Neuronal stem cell (in vitro differentiated cells): ENCODE data around the gene STAT5B.
A peak's percentile ranks its signal among the peaks of the same experiment; 100 is the strongest.
"Not testable (repeated sequence)": the region's sequence is repeated elsewhere in the genome, so short reads cannot be mapped to it uniquely, and the experiment has no call there.

Experiments
- DNase-seq: peaks from one replicate; pipeline ENCODE4 v3.0.0-alpha.2; 2013; ENCODE audit warnings: low spot score
- H2AFZ ChIP-seq: one replicate; pipeline ENCODE4 v1.6.1; 2013; ENCODE audit warnings: mild to moderate bottlenecking, low read length, inconsistent platforms
- H2AK5ac ChIP-seq: 2 replicates; pipeline ENCODE4 v1.6.1; 2013; ENCODE audit warnings: low read depth, mild to moderate bottlenecking, inconsistent platforms, low read length, moderate library complexity, mixed read lengths
- H2BK120ac ChIP-seq: 2 replicates; pipeline ENCODE4 v1.6.1; 2013; ENCODE audit warnings: low read depth, mild to moderate bottlenecking, inconsistent platforms, low read length, moderate library complexity, mixed read lengths
- H2BK12ac ChIP-seq: one replicate; pipeline ENCODE4 v1.6.1; 2013; ENCODE audit warnings: low read length, inconsistent platforms
- H2BK15ac ChIP-seq: 2 replicates; pipeline ENCODE4 v1.6.1; 2013; ENCODE audit warnings: mild to moderate bottlenecking, low read length, inconsistent platforms, mixed read lengths
- H2BK5ac ChIP-seq: one replicate; pipeline ENCODE4 v1.6.1; 2013; ENCODE audit warnings: inconsistent platforms, mild to moderate bottlenecking, low read length, moderate library complexity
- H3K14ac ChIP-seq: one replicate; pipeline ENCODE4 v1.6.1; 2013; ENCODE audit warnings: low read length, inconsistent platforms
- H3K18ac ChIP-seq: 2 replicates; pipeline ENCODE4 v1.6.1; 2013; ENCODE audit warnings: low read length, inconsistent platforms
- H3K23ac ChIP-seq: 2 replicates; pipeline ENCODE4 v1.6.1; 2013; ENCODE audit warnings: low read depth, mild to moderate bottlenecking, mixed read lengths, low read length, inconsistent platforms; ENCODE audit not compliant: poor library complexity
- H3K27ac ChIP-seq: replicated peaks from 3 replicates; pipeline ENCODE4 v1.5.1; 2013; ENCODE audit warnings: low read length, inconsistent platforms
- H3K27me3 ChIP-seq, 3 experiments: 2 replicates each; pipeline ENCODE4 v1.6.1; 2013; ENCODE audit warnings: low read length in 3 of 3, mild to moderate bottlenecking in 2 of 3, inconsistent platforms in 1 of 3, low read depth in 1 of 3, mixed read lengths in 1 of 3, moderate library complexity in 1 of 3; ENCODE audit not compliant: control insufficient read depth in 3 of 3, insufficient read depth in 3 of 3
- H3K36me3 ChIP-seq, 2 donors: replicated peaks in 1 of 2; 2 replicates each; pipeline ENCODE4 v1.6.1; 2013; ENCODE audit warnings: low read length in 2 of 2; ENCODE audit not compliant: control insufficient read depth in 2 of 2, insufficient read depth in 2 of 2
- H3K4ac ChIP-seq: 2 replicates; pipeline ENCODE4 v1.6.1; 2013; ENCODE audit warnings: inconsistent platforms, mild to moderate bottlenecking, low read length, moderate library complexity
- H3K4me1 ChIP-seq, 2 donors: 1 replicate in 1 of 2; 2 replicates in 1 of 2; pipeline ENCODE4 v1.6.1; 2013; ENCODE audit warnings: low read length in 2 of 2, low read depth in 1 of 2; ENCODE audit not compliant: control insufficient read depth in 2 of 2, insufficient read depth in 1 of 2
- H3K4me2 ChIP-seq: one replicate; pipeline ENCODE4 v1.6.1; 2013; ENCODE audit warnings: mild to moderate bottlenecking, low read length, inconsistent platforms; ENCODE audit not compliant: insufficient read depth, poor library complexity, severe bottlenecking
- H3K4me3 ChIP-seq, 2 donors: 2 replicates each; pipeline ENCODE4 v1.5.1; 2013; ENCODE audit warnings: low read length in 2 of 2, mild to moderate bottlenecking in 2 of 2, inconsistent platforms in 1 of 2, moderate library complexity in 1 of 2
- H3K79me1 ChIP-seq: one replicate; pipeline ENCODE4 v1.6.1; 2013; ENCODE audit warnings: low read depth, mild to moderate bottlenecking, inconsistent platforms, low read length, moderate library complexity
- H3K9ac ChIP-seq: one replicate; pipeline ENCODE4 v1.6.1; 2013; ENCODE audit warnings: mild to moderate bottlenecking, low read depth, low read length, inconsistent platforms; ENCODE audit not compliant: poor library complexity
- H3K9me3 ChIP-seq, 2 donors: replicated peaks in 1 of 2; 2 replicates each; pipeline versions ENCODE3 to v1.6.1; 2013; ENCODE audit warnings: low read length in 2 of 2, mild to moderate bottlenecking in 2 of 2, inconsistent platforms in 1 of 2, low read depth in 1 of 2, mixed read lengths in 1 of 2, moderate library complexity in 1 of 2; ENCODE audit not compliant: control insufficient read depth in 2 of 2, insufficient read depth in 1 of 2
- H4K8ac ChIP-seq: one replicate; pipeline ENCODE4 v1.6.1; 2013; ENCODE audit warnings: low read depth, mild to moderate bottlenecking, inconsistent platforms, low read length, moderate library complexity
- H4K91ac ChIP-seq: one replicate; pipeline ENCODE4 v1.6.1; 2013; ENCODE audit warnings: low read length, low read depth, mild to moderate bottlenecking, inconsistent platforms; ENCODE audit not compliant: poor library complexity
- WGBS, 2 donors: extraction: QIAGEN DNeasy Blood & Tissue Kit; methylation state at CpG; one replicate each; pipeline ENCODE4 v1.1.7; 2013; ENCODE audit warnings: missing lambda C conversion rate in 2 of 2, mixed read lengths in 1 of 2; ENCODE audit not compliant: insufficient read length in 2 of 2, insufficient replicate concordance in 1 of 2; ENCODE audit errors: extremely low coverage in 2 of 2; 5-methylcytosine and 5-hydroxymethylcytosine counted together

STAT5B gene

DNA sequence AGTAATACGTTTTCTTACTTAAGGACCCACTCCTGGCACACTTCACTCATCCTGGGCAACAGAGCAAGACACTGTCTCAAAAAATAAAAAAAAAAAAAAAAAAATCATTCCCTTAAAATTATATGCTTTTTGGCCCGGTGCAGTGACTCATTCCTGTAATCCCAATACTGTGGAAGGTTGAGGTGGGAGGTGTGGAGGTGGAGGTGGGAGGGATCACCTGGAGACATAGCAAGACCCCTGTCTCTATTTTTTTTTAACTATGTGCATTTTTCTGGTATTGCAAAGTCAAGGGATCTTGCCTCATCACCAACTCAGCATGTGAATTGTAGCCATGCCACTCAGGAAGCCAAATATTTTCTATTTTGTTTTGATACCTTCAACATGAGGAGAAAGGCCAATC is 9.7 kb downstream of the STAT5B start:
- H2BK12ac ChIP-seq, result no peak overlapping the region
- no CpG with 5 or more reads among the region's 2 CpGs for WGBS, 2 donors

DNA sequence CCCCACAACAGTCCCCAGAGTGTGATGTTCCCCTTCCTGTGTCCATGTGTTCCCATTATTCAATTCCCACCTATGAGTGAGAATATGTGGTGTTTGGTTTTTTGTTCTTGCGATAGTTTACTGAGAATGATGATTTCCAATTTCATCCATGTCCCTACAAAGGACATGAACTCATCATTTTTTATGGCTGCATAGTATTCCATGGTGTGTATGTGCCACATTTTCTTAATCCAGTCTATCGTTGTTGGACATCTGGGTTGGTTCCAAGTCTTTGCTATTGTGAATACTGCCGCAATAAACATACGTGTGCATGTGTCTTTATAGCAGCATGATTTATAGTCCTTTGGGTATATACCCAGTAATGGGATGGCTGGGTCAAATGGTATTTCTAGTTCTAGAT is 11.8 kb downstream of the STAT5B start:
- H3K14ac ChIP-seq, H3K4ac ChIP-seq, H3K27ac ChIP-seq, H3K23ac ChIP-seq, H3K79me1 ChIP-seq, H2AK5ac ChIP-seq, DNase-seq, H2BK5ac ChIP-seq, H2BK120ac ChIP-seq, H3K4me3 ChIP-seq, H3K18ac ChIP-seq, H3K4me1 ChIP-seq, H2AFZ ChIP-seq, H3K36me3 ChIP-seq, H3K27me3 ChIP-seq, H4K91ac ChIP-seq, H4K8ac ChIP-seq, H3K9ac ChIP-seq, H2BK12ac ChIP-seq, H3K9me3 ChIP-seq, H3K4me2 ChIP-seq, H2BK15ac ChIP-seq: not testable (repeated sequence)
- no CpG with 5 or more reads among the region's 4 CpGs for WGBS, 2 donors

More for the DNA sequence above, 9.7 kb downstream of the STAT5B start:
- Histone ChIP-seq H3K4me2 (no peak overlapping the region), H3K4ac (no peak overlapping the region), H3K27me3 (no peaks in the 10 kb centered on the region), H4K91ac (no peak overlapping the region), H3K27ac (no peak overlapping the region), H3K4me1 (no peaks in the 10 kb centered on the region), H2AFZ (no peak overlapping the region), H2AK5ac (no peak overlapping the region), H3K18ac (no peak overlapping the region), H4K8ac (no peak overlapping the region), H3K23ac (no peak overlapping the region), H2BK5ac (no peak overlapping the region), H3K79me1 (no peaks in the 10 kb centered on the region), H3K36me3 (peaks cover 0 to 3% of the 10 kb centered on the region in 2 donors), H3K9me3 (no peaks in the 10 kb centered on the region), H3K4me3 (no peak overlapping the region), H2BK120ac (no peak overlapping the region), H3K14ac (no peak overlapping the region), H3K9ac (no peak overlapping the region), H2BK15ac (no peak overlapping the region)
- DNase-seq, result no peak

DNA sequence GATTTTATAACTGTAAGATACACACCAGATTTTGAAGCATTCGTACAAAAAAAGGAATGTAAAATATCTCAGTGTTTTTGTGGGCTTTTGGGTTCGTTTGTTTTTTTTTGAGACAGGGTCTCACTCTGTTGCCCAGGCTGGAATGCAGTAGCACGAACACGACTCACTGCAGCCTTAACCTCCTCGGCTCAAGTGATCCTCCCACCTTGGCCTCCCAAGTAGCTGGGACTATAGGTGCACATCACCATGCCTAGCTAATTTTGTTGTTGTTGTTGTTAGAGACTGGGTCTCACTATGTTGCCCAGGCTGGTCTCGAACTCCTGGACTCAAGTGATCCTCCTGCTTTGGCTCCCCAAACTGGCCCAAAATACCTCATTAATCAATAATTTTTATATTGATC is 15.9 kb downstream of the STAT5B start:
- Histone ChIP-seq H3K4ac (no peak overlapping the region), H3K36me3 (no peaks in the 10 kb centered on the region), H3K4me3 (no peak overlapping the region), H2AFZ (no peak overlapping the region), H2BK5ac (no peak overlapping the region), H2BK15ac (no peak overlapping the region), H2AK5ac (no peak overlapping the region), H3K4me1 (no peaks in the 10 kb centered on the region), H4K8ac (no peak overlapping the region), H3K14ac (no peak overlapping the region), H3K9me3 (no peaks in the 10 kb centered on the region), H3K79me1 (no peaks in the 10 kb centered on the region), H3K27me3 (no peaks in the 10 kb centered on the region), H3K9ac (peak overlapping the region; percentile 70), H3K18ac (no peak overlapping the region), H2BK12ac (no peak overlapping the region), H2BK120ac (no peak overlapping the region), H3K27ac (no peak overlapping the region), H3K23ac (no peak overlapping the region), H4K91ac (no peak overlapping the region), H3K4me2 (no peak overlapping the region)
- WGBS, 2 donors, result no CpG with 5 or more reads among the region's 6 CpGs
- DNase-seq, result no peak

DNA sequence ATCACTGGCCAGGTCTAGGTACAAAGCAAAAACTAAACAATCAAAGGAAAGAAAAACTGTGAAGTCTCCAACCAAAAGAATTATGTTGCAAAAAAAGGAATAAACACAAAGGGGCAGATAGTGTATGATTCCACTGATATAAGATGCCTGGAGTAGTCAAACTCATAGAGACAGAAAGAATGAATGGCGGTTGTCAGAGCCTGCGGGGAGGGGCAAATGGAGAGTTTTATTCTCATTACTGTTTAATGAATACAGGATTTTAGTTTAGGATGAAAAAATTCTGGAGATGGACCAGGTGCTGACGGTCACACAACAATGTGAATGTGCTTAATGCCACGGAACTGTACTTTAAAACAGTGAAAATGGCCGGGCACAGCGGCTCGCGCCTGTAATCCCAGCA is 20.7 kb downstream of the STAT5B start:
- Histone ChIP-seq H3K4me2 (no peak overlapping the region), H3K79me1 (no peaks in the 10 kb centered on the region), H2BK120ac (no peak overlapping the region), H3K23ac (no peak overlapping the region), H3K18ac (no peak overlapping the region), H3K9me3 (no peaks in the 10 kb centered on the region), H3K14ac (no peak overlapping the region), H3K4ac (no peak overlapping the region), H3K4me3 (no peak overlapping the region), H2AFZ (no peak overlapping the region), H2BK15ac (no peak overlapping the region), H3K27ac (no peak overlapping the region), H4K91ac (no peak overlapping the region), H2BK5ac (no peak overlapping the region), H2AK5ac (no peak overlapping the region), H3K9ac (no peak overlapping the region), H4K8ac (no peak overlapping the region), H3K36me3 (no peaks in the 10 kb centered on the region), H2BK12ac (no peak overlapping the region), H3K4me1 (no peaks in the 10 kb centered on the region), H3K27me3 (no peaks in the 10 kb centered on the region)
- DNase-seq, result no peak
- WGBS, 2 donors, result no CpG with 5 or more reads among the region's 8 CpGs
